ENCODE results near the gene ASIP. TPM values are rescaled to one million over a fixed set of nuclear protein-coding genes. Genes with fewer than 3 reads are reported as not detected.

Gene ASIP
- total and polyA plus RNA-seq, 2 experiments from 2014 or later: 0.67 TPM; not detected in 1

DNA sequence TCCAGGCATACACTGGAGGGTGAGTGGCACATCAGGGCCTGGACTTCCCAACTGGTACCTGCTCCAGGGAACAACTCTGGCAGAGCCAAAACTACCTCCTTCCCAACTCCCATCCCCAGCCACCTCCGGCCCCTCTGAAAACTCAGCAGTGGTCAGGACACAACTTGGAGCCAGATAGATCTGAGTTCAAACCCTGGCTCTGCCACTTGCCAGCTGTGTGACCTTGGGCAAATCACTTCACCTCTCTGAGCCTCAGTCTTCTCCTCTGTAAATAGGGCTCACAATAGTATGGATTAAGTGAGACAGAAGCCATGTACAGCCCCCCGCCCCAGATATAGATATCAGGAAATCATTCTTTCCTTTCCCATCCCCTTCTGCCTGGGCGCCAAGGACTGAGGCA is 51.3 kb downstream of the ASIP start:
- TF ChIP-seq, protein P1, sequence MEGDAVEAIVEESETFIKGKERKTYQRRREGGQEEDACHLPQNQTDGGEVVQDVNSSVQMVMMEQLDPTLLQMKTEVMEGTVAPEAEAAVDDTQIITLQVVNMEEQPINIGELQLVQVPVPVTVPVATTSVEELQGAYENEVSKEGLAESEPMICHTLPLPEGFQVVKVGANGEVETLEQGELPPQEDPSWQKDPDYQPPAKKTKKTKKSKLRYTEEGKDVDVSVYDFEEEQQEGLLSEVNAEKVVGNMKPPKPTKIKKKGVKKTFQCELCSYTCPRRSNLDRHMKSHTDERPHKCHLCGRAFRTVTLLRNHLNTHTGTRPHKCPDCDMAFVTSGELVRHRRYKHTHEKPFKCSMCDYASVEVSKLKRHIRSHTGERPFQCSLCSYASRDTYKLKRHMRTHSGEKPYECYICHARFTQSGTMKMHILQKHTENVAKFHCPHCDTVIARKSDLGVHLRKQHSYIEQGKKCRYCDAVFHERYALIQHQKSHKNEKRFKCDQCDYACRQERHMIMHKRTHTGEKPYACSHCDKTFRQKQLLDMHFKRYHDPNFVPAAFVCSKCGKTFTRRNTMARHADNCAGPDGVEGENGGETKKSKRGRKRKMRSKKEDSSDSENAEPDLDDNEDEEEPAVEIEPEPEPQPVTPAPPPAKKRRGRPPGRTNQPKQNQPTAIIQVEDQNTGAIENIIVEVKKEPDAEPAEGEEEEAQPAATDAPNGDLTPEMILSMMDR (IDR thresholded peaks at IDR 0.05; ENCODE audit: low read depth, low read length): no peak
- peaks cover 49% of the 10 kb centered on the region for H3K36me3 ChIP-seq
- no peaks in the 10 kb centered on the region for H3K4me1 ChIP-seq (ENCODE audit: low read depth)

DNA sequence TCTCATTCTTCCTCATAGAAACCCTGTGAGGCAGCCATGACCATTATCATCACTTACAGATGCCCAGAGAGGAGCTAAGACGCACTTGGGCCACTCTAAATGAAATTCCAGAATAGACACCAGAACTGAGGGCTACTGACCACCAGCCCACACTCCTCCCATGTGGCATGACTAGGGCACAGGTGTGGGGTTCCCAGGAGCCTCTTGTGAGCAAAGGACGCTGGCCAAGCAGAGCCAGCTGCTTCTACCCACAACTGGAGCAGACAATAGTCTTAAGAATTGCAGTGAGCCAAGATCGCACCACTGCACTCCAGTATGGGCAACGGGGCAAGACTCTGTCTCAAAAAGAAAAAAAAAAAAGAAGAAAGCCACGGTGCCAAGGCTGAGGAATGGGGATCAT is 51.9 kb downstream of the ASIP start:
- Histone ChIP-seq H3K4me1 (ENCODE audit: low read depth) (no peaks in the 10 kb centered on the region), H3K4me3 (no peak overlapping the region), H3K27ac (no peak overlapping the region), H3K9me3 (ENCODE audit: low read depth) (no peaks in the 10 kb centered on the region), H3K36me3 (peaks cover 44% of the 10 kb centered on the region), H3K27me3 (no peaks in the 10 kb centered on the region)
- DNase-seq (ENCODE audit: low read depth in 1 of 2, low spot score in 1 of 2): no peak
- TF ChIP-seq, protein P1 (IDR thresholded peaks at IDR 0.05; ENCODE audit: low read depth, low read length): no peak

More for the DNA sequence above, 51.3 kb downstream of the ASIP start:
- Histone ChIP-seq H3K27ac (no peak overlapping the region), H3K27me3 (no peaks in the 10 kb centered on the region), H3K9me3 (ENCODE audit: low read depth) (no peaks in the 10 kb centered on the region), H3K4me3 (no peak overlapping the region)
- no peak for DNase-seq (ENCODE audit: low read depth in 1 of 2, low spot score in 1 of 2)

DNA sequence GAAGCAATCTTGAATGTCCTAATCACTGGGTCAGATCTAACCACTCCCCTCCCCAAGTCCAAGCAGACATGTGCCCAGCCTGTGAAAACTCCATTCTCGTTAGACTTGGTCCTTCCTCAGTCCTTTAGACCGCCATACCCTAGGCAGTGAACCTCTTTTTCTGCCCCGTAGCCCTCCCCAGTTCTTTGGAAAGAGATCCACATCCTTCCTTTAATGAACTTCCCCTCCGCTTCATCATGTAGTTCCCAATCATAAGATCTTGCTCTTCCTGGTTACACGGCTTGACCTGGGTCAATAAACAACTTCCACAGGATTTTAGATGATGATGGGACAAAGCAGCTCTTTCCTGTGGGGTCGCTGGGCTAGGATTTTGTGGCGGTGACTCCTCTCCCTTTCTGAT is 52.4 kb downstream of the ASIP start:
- H3K36me3 ChIP-seq: peaks cover 41% of the 10 kb centered on the region
- no peak for DNase-seq (ENCODE audit: low read depth in 1 of 2, low spot score in 1 of 2)
- H3K27ac ChIP-seq: no peak overlapping the region
- H3K4me1 ChIP-seq (ENCODE audit: low read depth): no peaks in the 10 kb centered on the region
- TF ChIP-seq, protein P1 (IDR thresholded peaks at IDR 0.05; ENCODE audit: low read depth, low read length): no peak
- no peaks in the 10 kb centered on the region for H3K9me3 ChIP-seq (ENCODE audit: low read depth)
- H3K27me3 ChIP-seq: no peaks in the 10 kb centered on the region
- no peak overlapping the region for H3K4me3 ChIP-seq

DNA sequence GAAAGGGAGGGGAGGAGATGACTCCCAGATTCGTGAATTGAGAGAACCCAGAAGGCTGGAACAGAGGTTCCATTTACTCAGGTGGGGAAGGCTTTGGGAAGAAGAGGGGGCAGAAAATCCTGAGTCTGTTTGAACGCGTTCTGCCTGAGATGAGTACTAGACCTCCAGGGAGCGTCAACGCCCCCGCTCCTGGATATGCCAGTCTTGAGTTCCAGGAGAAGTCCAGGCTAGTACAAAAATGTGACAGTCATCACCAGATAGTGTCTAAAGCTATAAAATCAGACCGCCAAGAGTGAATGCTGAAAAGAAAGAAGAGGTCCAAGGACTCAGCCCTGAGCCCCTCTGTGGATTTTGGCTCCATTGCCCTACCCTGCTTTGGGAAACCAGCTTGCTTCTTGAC is 53.3 kb downstream of the ASIP start:
- Histone ChIP-seq H3K4me3 (no peak overlapping the region), H3K9me3 (ENCODE audit: low read depth) (no peaks in the 10 kb centered on the region), H3K36me3 (peaks cover 41% of the 10 kb centered on the region), H3K27me3 (no peaks in the 10 kb centered on the region), H3K4me1 (ENCODE audit: low read depth) (no peaks in the 10 kb centered on the region), H3K27ac (no peak overlapping the region)
- TF ChIP-seq, protein P1 (IDR thresholded peaks at IDR 0.05; ENCODE audit: low read depth, low read length): no peak
- DNase-seq (ENCODE audit: low read depth in 1 of 2, low spot score in 1 of 2): no peak

DNA sequence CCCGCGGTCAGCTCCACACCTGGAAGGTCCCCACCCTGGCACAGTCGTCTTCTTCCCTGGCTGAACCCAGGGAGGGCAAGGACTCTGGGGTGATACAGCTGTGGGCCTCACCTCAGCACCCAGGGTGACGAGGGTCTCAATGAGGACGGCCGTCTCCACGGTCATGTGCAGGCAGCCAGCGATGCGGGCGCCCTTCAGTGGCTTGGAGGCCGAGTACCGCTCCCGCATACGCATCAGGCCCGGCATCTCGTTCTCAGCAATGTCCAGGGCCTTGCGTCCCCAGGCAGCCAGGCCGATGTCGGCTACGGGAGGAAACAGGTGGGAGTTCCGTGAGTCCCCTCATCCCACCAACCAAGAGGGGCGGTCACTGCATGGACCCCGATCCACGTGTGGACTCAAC is 54.1 kb downstream of the ASIP start:
- H3K9me3 ChIP-seq (ENCODE audit: low read depth): no peaks in the 10 kb centered on the region
- H3K36me3 ChIP-seq: peaks cover 36% of the 10 kb centered on the region
- no peak for DNase-seq (ENCODE audit: low read depth in 1 of 2, low spot score in 1 of 2)

More for the DNA sequence above, 54.1 kb downstream of the ASIP start:
- H3K27ac ChIP-seq: no peak overlapping the region
- TF ChIP-seq, protein P1 (IDR thresholded peaks at IDR 0.05; ENCODE audit: low read depth, low read length): no peak
- H3K4me1 ChIP-seq (ENCODE audit: low read depth): peaks cover 3% of the 10 kb centered on the region
- H3K4me3 ChIP-seq: no peak overlapping the region
- H3K27me3 ChIP-seq: no peaks in the 10 kb centered on the region

Measured in cardiac muscle cell (in vitro differentiated cells and primary cell).